ENCODE data around the gene TNK1. TPM values are rescaled to one million over a fixed set of nuclear protein-coding genes. Genes with fewer than 3 reads are reported as not detected.

Gene TNK1
- polyA plus RNA-seq, 2 donors: 6.1 to 9.3 TPM

GRCh38 chr17:7388856-7389255 lies 8.0 kb downstream of the TNK1 start:
- Histone ChIP-seq H3K4me1 (ENCODE audit: control insufficient read depth in 2 of 2, insufficient read depth in 2 of 2, low read length in 1 of 2) (peaks cover 6 to 14% of the 10 kb centered on the region in 2 donors), H3K4me3 (ENCODE audit: low read depth in 1 of 2, low read length in 2 of 2) (no peak overlapping the region), H3K27me3 (ENCODE audit: control insufficient read depth in 1 of 2, insufficient read depth in 2 of 2, low read length in 2 of 2) (no peaks in the 10 kb centered on the region), H3K27ac (ENCODE audit: low read depth in 2 of 2, low read length in 1 of 2) (no peak overlapping the region), H3K36me3 (ENCODE audit: control insufficient read depth in 2 of 2, insufficient read depth in 2 of 2, low read length in 1 of 2) (peaks cover 20 to 46% of the 10 kb centered on the region in 2 donors), H3K9me3 (ENCODE audit: control insufficient read depth in 2 of 2, insufficient read depth in 1 of 2, low read depth in 1 of 2, low read length in 1 of 2) (no peaks in the 10 kb centered on the region)
- WGBS, 2 donors: 89 to 93% methylated on average over 9 to 10 of the region's 10 CpGs

GRCh38 chr17:7389924-7390910 lies 9.3 kb downstream of the TNK1 start:
- Histone ChIP-seq H3K36me3 (ENCODE audit: control insufficient read depth in 2 of 2, insufficient read depth in 2 of 2, low read length in 1 of 2) (peaks cover 20 to 39% of the 10 kb centered on the region in 2 donors), H3K27ac (ENCODE audit: low read depth in 2 of 2, low read length in 1 of 2) (no peak overlapping the region), H3K9me3 (ENCODE audit: control insufficient read depth in 2 of 2, insufficient read depth in 1 of 2, low read depth in 1 of 2, low read length in 1 of 2) (no peaks in the 10 kb centered on the region), H3K27me3 (ENCODE audit: control insufficient read depth in 1 of 2, insufficient read depth in 2 of 2, low read length in 2 of 2) (no peaks in the 10 kb centered on the region), H3K4me3 (ENCODE audit: low read depth in 1 of 2, low read length in 2 of 2) (no peak overlapping the region), H3K4me1 (ENCODE audit: control insufficient read depth in 2 of 2, insufficient read depth in 2 of 2, low read length in 1 of 2) (peaks cover 6 to 10% of the 10 kb centered on the region in 2 donors)
- 86 to 88% methylated on average over 19 of the region's 19 CpGs for WGBS, 2 donors

GRCh38 chr17:7391307-7391706 lies 10.4 kb downstream of the TNK1 start:
- peaks cover 6 to 10% of the 10 kb centered on the region in 2 donors for H3K4me1 ChIP-seq (ENCODE audit: control insufficient read depth in 2 of 2, insufficient read depth in 2 of 2, low read length in 1 of 2)
- H3K27ac ChIP-seq (ENCODE audit: low read depth in 2 of 2, low read length in 1 of 2): no peak overlapping the region
- H3K9me3 ChIP-seq (ENCODE audit: control insufficient read depth in 2 of 2, insufficient read depth in 1 of 2, low read depth in 1 of 2, low read length in 1 of 2): no peaks in the 10 kb centered on the region
- H3K27me3 ChIP-seq (ENCODE audit: control insufficient read depth in 1 of 2, insufficient read depth in 2 of 2, low read length in 2 of 2): no peaks in the 10 kb centered on the region
- H3K36me3 ChIP-seq (ENCODE audit: control insufficient read depth in 2 of 2, insufficient read depth in 2 of 2, low read length in 1 of 2): peaks cover 20 to 33% of the 10 kb centered on the region in 2 donors
- 60 to 68% methylated on average over 2 of the region's 2 CpGs for WGBS, 2 donors
- H3K4me3 ChIP-seq (ENCODE audit: low read depth in 1 of 2, low read length in 2 of 2): no peak overlapping the region

GRCh38 chr17:7392696-7393612 lies 12.1 kb downstream of the TNK1 start:
- peak overlapping the region; percentile 72 to 82 for H3K4me3 ChIP-seq (ENCODE audit: low read depth in 1 of 2, low read length in 2 of 2)
- peaks cover 6 to 10% of the 10 kb centered on the region in 2 donors for H3K4me1 ChIP-seq (ENCODE audit: control insufficient read depth in 2 of 2, insufficient read depth in 2 of 2, low read length in 1 of 2)
- H3K9me3 ChIP-seq (ENCODE audit: control insufficient read depth in 2 of 2, insufficient read depth in 1 of 2, low read depth in 1 of 2, low read length in 1 of 2): no peaks in the 10 kb centered on the region
- H3K36me3 ChIP-seq (ENCODE audit: control insufficient read depth in 2 of 2, insufficient read depth in 2 of 2, low read length in 1 of 2): peaks cover 18 to 28% of the 10 kb centered on the region in 2 donors
- WGBS, 2 donors: 69 to 71% methylated on average over 28 to 42 of the region's 42 CpGs
- no peaks in the 10 kb centered on the region for H3K27me3 ChIP-seq (ENCODE audit: control insufficient read depth in 1 of 2, insufficient read depth in 2 of 2, low read length in 2 of 2)
- peak overlapping the region; percentile 3 to 47 for H3K27ac ChIP-seq (ENCODE audit: low read depth in 2 of 2, low read length in 1 of 2)

GRCh38 chr17:7393613-7394451 lies 12.9 kb downstream of the TNK1 start:
- peak overlapping the region; percentile 94 to 97 for H3K27ac ChIP-seq (ENCODE audit: low read depth in 2 of 2, low read length in 1 of 2)
- H3K9me3 ChIP-seq (ENCODE audit: control insufficient read depth in 2 of 2, insufficient read depth in 1 of 2, low read depth in 1 of 2, low read length in 1 of 2): no peaks in the 10 kb centered on the region
- peaks cover 6 to 10% of the 10 kb centered on the region in 2 donors for H3K4me1 ChIP-seq (ENCODE audit: control insufficient read depth in 2 of 2, insufficient read depth in 2 of 2, low read length in 1 of 2)
- peak overlapping the region; percentile 72 to 82 for H3K4me3 ChIP-seq (ENCODE audit: low read depth in 1 of 2, low read length in 2 of 2)
- H3K27me3 ChIP-seq (ENCODE audit: control insufficient read depth in 1 of 2, insufficient read depth in 2 of 2, low read length in 2 of 2): no peaks in the 10 kb centered on the region
- WGBS, 2 donors: 3 to 7% methylated on average over 42 to 48 of the region's 48 CpGs
- peaks cover 16 to 19% of the 10 kb centered on the region in 2 donors for H3K36me3 ChIP-seq (ENCODE audit: control insufficient read depth in 2 of 2, insufficient read depth in 2 of 2, low read length in 1 of 2)

- peaks cover 6 to 10% of the 10 kb centered on the region in 2 donors for H3K4me1 ChIP-seq (ENCODE audit: control insufficient read depth in 2 of 2, insufficient read depth in 2 of 2, low read length in 1 of 2)
- H3K4me3 ChIP-seq (ENCODE audit: low read depth in 1 of 2, low read length in 2 of 2): peak within 1 kb of the TSS; percentile 72 to 82
- H3K27ac ChIP-seq (ENCODE audit: low read depth in 2 of 2, low read length in 1 of 2): peak within 1 kb of the TSS; percentile 94 to 97
- WGBS, 2 donors: 0 to 1% methylated on average over 52 to 71 of the region's 71 CpGs
- H3K9me3 ChIP-seq (ENCODE audit: control insufficient read depth in 2 of 2, insufficient read depth in 1 of 2, low read depth in 1 of 2, low read length in 1 of 2): no peaks in the 10 kb centered on the region
- no peaks in the 10 kb centered on the region for H3K27me3 ChIP-seq (ENCODE audit: control insufficient read depth in 1 of 2, insufficient read depth in 2 of 2, low read length in 2 of 2)
- peaks cover 12 to 13% of the 10 kb centered on the region in 2 donors for H3K36me3 ChIP-seq (ENCODE audit: control insufficient read depth in 2 of 2, insufficient read depth in 2 of 2, low read length in 1 of 2)
Observed at GRCh38 chr17:7394452-7395191, 13.7 kb downstream of the TNK1 start, which contains the start of gene PLSCR3. Gene PLSCR3 (minus strand): TSS chr17:7394525. CDS start chr17:7394110, 415 bp downstream.

GRCh38 chr17:7396147-7396546 lies 15.3 kb downstream of the TNK1 start:
- peaks cover 6 to 7% of the 10 kb centered on the region in 2 donors for H3K4me1 ChIP-seq (ENCODE audit: control insufficient read depth in 2 of 2, insufficient read depth in 2 of 2, low read length in 1 of 2)
- H3K27ac ChIP-seq (ENCODE audit: low read depth in 2 of 2, low read length in 1 of 2): no peak overlapping the region
- no peaks in the 10 kb centered on the region for H3K9me3 ChIP-seq (ENCODE audit: control insufficient read depth in 2 of 2, insufficient read depth in 1 of 2, low read depth in 1 of 2, low read length in 1 of 2)
- peaks cover 0 to 2% of the 10 kb centered on the region in 2 donors for H3K36me3 ChIP-seq (ENCODE audit: control insufficient read depth in 2 of 2, insufficient read depth in 2 of 2, low read length in 1 of 2)
- H3K27me3 ChIP-seq (ENCODE audit: control insufficient read depth in 1 of 2, insufficient read depth in 2 of 2, low read length in 2 of 2): no peaks in the 10 kb centered on the region
- 84 to 92% methylated on average over 4 of the region's 4 CpGs for WGBS, 2 donors
- no peak overlapping the region for H3K4me3 ChIP-seq (ENCODE audit: low read depth in 1 of 2, low read length in 2 of 2)

- no peak overlapping the region for H3K4me3 ChIP-seq (ENCODE audit: low read depth in 1 of 2, low read length in 2 of 2)
- no peaks in the 10 kb centered on the region for H3K36me3 ChIP-seq (ENCODE audit: control insufficient read depth in 2 of 2, insufficient read depth in 2 of 2, low read length in 1 of 2)
- no peak overlapping the region for H3K27ac ChIP-seq (ENCODE audit: low read depth in 2 of 2, low read length in 1 of 2)
- H3K9me3 ChIP-seq (ENCODE audit: control insufficient read depth in 2 of 2, insufficient read depth in 1 of 2, low read depth in 1 of 2, low read length in 1 of 2): no peaks in the 10 kb centered on the region
- H3K27me3 ChIP-seq (ENCODE audit: control insufficient read depth in 1 of 2, insufficient read depth in 2 of 2, low read length in 2 of 2): no peaks in the 10 kb centered on the region
- WGBS, 2 donors: 87 to 89% methylated on average over 2 of the region's 2 CpGs
- H3K4me1 ChIP-seq (ENCODE audit: control insufficient read depth in 2 of 2, insufficient read depth in 2 of 2, low read length in 1 of 2): peaks cover 3 to 6% of the 10 kb centered on the region in 2 donors
Observed at GRCh38 chr17:7398612-7399011, 17.7 kb downstream of the TNK1 start.
